GM19328 (cell line): ENCODE measurements around the gene NUF2.
"Not testable (repeated sequence)": the region's sequence is repeated elsewhere in the genome, so short reads cannot be mapped to it uniquely, and the experiment has no call there.

ENCODE experiments used
- ATAC-seq: cut with Tn5 transposase; IDR thresholded peaks from one replicate; pipeline ENCODE4 v1.9.1; 2021; ENCODE audit warnings: mild to moderate bottlenecking, moderate library complexity; ENCODE audit not compliant: unreplicated experiment

NUF2 gene

DNA sequence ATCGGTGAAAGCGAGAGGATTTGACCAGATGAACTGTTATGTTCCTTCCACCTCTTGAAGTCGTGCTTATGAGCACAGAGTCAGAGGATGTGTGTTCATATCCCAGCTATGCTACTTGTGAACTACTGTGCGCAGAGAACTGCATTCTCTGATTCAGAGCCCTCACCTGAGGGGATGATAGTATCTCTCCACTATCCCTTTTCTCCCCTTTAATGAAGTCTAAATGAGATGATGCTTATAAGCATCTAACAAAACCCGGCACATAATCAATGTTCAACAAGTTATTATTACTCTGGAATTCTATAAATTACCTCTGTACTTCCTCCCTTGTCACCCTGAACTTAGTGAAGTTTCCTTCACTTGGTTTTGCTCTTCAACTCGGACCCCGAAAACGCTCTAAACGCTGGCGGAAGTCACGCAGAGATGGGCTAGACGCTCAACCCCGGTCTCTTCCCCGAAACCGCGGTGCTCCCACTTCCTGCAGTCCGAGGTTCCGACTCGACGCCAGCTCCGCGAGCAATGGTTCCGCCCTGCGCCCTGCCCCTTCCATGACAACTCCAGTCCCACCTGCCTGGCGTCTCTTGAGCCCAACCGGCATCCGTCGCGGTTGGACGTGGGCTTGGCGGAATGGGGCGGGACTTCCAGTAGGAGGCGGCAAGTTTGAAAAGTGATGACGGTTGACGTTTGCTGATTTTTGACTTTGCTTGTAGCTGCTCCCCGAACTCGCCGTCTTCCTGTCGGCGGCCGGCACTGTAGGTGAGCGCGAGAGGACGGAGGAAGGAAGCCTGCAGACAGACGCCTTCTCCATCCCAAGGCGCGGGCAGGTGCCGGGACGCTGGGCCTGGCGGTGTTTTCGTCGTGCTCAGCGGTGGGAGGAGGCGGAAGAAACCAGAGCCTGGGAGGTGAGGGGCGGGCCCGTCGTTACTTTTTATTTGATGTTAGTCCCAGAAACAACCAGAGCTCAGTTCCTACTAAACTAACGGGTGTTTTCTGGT lies at the start of gene NUF2:
Gene NUF2 (plus strand): TSS at position 644 of the 995 bp plus-strand sequence. CDS start 4,098 bp downstream, outside the sequence.
- peak; percentile 96 for ATAC-seq

DNA sequence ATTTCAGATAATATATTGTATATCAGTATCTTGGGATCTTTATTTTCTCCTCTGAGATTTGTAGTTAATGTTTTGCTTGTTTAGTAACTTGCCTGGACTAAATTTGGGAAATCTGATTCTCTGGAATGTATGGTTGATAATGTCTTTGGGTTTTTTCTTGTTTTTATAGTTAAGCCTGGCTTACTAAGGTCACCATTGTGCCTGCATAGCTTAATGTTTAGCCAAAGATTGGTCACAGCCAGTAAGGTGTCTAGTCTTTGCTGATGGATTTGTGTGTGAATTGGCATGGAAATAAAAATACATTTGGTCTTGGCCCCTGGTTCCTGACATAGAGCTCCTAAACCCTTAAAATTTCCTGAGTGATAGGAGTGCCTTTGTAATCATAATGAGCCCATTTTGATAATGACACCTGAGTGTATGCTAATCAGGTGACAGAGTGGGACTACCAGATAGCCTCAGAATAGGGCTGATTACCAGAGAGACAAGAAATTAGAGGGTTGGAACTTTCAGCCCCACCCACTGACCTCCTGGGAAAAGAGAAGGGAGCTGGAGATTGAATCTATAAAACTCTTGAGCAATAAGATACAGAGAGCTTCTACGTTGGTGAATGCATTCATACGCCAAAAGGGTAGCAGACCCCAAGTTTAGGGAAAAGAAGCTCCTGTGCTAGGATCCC lies 47.9 kb upstream of the NUF2 start:
- no peak for ATAC-seq

DNA sequence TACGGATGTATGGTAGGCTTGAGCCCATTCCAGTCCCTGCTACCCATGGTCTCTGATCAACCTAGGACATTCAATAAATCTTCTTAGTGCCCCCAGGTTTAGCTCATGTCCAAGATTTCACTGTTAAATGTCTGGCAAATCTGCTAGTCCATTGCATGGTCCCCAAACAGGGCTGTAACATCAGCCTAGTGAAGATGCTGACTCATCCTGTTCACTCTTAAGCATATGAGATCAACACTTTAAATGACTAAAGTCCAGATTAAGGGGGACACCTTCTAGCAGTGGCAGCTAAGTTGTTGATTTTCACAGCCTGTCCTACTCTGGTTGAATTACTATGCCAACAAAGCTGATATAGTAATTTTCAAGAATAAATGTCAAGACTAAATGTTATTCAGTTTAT lies 46.5 kb upstream of the NUF2 start:
- no peak for ATAC-seq

DNA sequence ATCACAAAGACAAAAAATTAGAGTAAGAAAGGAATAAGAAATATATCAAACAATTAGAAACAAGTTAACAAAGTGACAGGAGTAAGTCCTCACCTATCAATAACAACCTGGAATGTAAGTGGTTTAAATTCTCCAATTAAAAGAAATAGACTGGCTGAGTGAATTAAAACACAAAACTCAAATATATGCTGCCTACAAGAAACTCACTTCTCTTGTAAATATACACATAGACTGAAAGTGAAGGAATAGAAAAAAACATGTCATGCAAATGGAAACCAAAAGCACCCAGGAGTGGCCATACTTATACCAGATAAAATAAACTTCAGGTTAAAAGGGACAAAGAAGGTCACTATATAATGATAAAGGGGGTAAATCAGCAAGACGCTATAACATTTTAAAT lies 43.2 kb upstream of the NUF2 start:
- no peak for ATAC-seq

DNA sequence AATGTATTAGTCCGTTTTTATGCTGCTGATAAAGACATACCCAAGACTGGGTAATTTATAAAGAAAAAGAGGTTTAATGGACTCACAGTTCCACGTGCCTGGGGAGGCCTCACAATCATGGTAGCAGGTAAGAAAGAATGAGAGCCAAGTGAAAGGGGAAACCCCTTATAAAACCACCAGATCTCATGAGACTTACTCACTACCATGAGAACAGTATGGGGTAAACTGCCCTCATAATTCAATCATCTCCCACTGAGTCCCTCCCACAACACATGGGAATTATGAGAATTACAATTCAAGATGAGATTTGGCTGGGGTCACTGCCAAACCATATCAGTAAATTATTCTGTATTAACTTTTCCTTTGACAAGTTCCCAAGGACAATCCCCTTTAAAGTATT lies 36.9 kb upstream of the NUF2 start:
- ATAC-seq = not testable (repeated sequence)

DNA sequence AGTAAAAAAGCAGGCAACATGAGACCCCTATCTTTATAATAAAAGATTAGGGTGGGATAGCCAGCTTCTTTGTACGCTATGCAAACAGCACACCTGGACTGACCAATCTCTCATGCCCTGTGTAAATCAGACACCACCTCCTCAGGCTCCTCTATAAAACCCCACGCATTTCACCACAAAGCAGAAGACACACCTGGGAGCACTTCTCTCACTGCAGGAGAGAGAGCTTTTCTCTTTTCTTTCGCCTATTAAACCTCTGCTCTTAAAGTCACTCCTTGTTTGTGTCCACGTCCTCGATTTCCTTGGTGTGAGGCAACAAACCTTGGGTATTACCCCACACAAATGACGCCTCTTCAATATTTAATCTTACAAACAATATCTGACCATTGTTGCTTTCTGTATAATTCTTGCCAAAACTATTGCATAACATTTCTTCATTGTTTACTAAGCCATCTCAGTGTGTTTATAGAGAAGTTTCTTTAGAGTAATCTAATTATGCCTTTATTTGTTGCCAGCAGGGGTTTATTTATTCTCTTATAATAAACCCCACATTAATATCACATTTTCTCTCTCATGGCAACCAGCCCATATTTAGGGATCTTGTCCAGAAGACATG lies 31.6 kb upstream of the NUF2 start:
- ATAC-seq = no peak

DNA sequence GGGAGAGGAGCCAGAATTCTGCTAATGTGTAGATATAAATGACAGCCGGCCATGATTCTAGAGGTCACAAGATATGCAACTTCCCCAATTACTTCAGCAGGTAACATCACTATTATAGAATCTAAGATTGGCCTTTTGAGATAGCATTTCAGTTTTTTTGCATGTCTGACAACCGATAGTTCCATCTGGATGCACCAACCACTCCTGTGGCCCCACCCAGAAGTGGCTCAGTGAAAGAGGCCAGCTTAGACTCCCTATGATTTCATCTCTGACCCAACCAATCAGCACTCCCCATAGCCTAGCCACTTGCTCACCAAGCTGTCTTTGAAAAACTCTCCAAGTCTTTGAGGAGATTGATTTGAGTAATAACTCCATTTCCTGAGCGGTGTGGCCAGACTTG lies 30.3 kb upstream of the NUF2 start:
- ATAC-seq = no peak

DNA sequence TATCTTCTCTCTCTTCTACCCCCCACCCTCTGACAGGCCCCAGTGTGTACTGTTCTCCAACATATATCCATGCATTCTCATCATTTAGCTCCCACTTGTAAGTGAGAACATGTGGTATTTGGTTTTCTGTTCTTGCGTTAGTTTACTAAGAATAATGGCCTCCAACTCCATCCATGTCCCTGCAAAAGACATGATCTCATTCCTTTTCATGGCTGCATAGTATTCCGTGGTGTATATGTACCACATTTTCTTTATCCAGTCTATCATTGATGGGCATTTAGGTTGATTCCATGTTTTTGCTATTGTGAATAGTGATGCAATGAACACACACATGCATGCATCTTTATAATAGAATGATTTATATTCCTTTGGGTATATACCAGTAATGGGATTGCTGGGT lies 29.6 kb upstream of the NUF2 start:
- not testable (repeated sequence) for ATAC-seq

DNA sequence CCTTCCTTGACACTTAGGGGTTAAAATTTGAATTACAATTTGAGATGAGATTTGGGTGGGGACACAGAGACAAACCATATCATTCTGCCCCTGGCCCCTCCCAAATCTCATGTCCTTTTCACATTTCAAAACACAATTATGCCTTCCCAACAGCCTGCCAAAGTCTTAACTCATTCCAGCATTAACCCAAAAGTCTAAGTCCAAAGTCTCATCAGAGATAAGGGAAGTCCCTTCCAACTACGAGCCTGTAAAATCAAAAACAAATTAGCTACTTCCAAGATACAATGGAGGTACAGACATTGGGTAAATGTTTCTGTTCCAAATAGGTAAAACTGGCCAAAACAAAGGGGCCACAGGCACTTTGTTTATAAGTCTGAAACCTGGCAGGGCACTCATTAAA lies 28.3 kb upstream of the NUF2 start:
- ATAC-seq = not testable (repeated sequence)

DNA sequence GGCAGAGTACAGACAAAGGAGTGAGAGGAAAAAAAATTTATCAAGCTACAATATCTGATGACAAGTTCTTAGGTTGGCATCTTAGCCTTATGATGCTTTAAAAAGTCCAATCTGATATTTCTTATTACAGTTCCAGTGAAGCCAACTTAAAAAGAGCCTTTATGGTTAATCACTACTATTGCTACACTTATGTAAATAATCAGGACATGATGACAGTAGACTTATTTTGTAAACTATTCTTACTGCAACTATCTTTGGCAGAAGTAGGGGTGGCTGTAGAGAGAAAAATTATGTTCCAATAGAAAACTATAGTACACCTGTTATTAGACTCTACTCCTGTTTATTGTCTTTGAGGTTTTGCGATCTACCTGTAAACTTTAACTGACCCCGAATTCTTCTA lies 25.8 kb upstream of the NUF2 start:
- no peak for ATAC-seq

DNA sequence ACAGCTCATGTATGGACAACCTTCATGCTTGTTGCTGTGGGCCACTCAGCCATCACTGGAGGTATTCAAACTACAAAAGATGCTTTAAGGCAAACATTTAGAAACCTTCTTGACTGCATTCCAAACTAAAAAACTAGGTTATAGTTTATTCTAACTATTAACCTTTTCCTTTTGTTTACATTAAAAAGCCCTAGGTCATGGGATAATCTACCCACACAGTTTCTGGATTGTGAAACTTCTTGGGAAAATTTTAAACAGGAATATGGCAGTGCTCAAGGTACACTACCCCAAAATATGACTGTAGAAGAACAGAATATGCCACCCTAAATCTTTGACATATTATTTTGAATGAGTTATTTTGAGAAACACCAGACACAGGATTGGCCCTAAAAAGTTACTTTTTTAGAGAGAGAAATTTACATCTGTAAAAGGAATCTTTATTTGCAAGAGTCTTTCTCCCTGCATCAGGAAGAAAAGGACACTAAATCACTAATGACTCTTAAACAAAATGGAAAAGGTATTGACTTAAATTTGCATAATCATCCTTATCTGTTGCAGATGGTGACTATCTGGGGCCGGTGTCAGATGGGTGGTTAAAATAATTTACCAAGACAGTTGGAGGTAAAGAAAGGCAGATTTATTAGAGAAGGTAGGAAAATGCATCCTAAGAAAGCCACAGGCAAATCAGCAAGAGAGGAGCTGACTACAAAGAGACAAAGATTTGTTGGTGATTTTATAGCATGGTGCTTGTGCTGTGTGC lies 25.1 kb upstream of the NUF2 start:
- ATAC-seq = no peak

DNA sequence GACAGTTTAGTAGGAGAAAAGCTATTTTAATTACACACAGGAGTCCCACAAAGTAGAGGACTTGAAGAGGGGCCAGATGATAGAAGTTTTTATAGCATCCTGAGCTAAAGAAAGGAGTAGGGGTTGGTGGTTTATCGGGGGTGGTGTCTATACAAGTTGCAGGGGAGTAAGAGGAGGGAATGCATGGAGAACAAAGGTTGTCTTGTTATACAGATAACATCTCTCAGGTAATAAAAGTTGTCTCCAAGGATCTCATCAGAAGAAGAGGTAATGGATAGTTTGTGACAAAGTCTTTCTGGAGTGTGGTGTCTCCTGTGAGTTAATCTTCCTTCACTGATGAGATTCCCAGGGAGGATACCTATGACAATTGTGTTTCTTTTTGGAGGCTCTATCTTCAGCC lies 23.4 kb upstream of the NUF2 start:
- no peak for ATAC-seq

DNA sequence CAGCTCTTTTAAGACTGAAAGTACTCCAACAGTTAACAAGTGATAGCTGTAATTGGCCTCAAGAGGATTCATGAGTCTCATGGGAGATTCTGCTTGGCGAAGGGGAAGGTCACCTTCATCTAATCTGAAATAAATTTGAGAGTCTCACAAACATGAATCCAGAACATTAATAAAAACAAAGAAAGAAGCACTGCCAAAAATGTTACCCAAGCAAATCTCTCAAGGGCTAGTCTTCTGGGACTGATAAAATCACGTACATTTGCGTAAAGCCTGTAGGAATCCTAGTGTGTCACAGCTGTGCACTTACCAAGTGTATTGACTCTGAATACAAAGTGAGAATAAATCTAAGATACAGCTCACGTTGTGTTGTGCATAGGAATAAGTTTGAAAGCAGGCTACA lies 21.2 kb upstream of the NUF2 start:
- ATAC-seq = no peak

DNA sequence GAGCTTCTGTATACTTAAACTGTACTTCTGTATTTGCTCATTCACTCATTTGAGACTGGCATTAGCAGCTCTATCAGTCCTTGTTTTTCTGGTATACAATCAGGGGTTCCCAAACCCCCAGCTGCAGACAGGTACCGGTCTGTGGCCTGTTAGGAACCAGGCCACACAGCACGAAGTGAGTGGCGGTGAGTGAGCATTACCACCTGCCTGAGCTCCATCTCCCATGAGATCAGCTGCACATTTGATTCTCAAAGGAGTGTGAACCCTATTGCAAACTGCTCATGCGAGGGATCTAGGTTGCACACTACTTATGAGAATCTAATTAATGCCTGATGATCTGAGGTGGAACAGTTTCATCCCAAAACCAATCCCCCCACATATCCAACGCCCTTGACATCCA lies 18.2 kb upstream of the NUF2 start:
- no peak for ATAC-seq

DNA sequence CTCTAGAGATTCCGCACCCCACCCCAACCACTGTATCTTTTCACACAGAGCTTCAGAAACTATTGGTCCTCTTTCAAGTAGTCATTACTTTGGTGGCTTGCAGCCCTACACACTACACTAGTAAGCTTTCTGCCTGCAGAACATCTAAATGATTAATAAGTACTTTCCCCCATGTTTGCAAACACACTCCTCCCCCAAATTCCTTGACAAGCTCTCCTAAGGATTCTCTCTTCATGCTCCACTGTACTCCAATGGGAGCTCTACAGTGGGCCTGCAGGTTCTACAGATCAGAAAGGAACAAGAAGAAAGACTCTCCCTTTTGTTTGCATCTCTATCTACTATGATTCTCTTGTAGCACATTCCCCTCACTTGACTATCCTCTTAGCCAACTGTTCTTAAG lies 16.3 kb upstream of the NUF2 start:
- no peak for ATAC-seq

DNA sequence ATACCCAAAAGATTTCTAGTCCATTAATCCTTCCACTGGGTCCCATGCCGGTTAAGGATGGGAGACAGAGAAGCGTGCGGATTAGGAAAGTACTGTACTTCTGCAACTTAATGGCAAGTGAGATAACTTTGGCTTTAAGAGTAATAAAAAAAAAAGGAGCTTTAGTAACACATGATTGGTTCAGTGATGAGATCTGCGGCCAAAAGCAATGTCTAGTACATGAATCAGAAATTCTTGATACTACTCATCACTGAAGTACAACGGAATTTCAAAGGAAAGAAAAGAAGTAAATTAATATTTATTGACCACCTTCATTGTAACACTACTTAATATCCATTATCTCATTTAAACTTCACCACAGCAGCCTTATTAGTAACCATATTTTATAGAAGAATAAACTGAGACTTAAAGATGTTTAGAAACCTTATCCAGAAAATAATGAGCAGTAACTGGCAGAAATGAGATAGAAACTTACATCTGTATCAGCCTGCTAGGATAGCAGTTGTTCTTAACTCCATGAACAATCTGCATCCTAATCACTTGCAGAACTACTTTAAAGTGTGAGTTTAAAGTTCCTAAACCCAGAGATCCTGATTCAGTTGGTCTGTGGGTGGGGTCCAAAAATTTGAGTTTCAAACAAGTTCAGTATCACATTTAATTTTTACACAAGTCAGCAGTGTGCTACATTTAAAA lies 14.1 kb upstream of the NUF2 start:
- no peak for ATAC-seq

DNA sequence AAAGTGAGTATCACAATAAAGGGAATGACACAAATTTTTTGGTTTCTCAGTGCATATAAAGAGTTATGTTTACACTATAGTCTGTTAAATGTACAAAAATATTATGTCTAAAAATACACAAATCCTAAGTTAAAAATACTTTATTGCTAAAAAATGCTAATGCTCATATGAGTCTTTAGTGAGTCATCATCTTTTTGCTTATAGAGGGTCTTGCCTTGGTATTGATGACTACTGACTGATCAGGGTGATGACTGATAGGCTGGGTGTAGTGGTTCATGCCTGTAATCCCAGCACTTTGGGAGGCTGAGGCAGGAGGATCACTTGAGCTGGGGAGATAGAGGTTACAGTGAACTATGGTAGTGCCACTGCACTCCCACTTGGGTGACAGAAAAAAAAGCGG lies 12.9 kb upstream of the NUF2 start:
- ATAC-seq = no peak

DNA sequence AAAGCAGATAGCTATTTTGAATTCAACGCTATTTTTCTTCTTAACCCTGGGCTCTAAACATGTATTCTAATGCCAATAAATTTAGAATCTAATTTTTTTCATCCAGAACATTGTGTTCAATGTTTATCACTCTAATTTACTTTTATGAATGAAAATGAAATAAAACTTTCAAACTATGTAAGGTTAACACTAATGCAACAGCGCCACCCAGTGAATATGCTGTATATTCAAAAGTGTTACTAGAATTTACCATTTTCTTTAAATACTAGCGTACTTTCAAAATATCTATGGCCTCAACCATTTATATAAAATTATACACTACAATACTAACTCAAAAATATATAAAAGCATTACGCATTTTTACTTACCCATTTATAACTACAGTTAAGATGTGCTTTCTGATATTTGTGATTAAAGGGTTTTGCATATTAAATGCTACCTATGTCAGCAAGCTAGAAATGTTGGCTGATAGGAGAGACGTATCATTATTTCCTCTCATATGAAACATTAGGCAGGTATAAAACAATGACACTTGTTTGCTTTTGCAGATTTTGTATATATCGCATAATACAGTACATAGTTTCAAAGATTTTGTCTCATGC lies 5.9 kb upstream of the NUF2 start:
- no peak for ATAC-seq

DNA sequence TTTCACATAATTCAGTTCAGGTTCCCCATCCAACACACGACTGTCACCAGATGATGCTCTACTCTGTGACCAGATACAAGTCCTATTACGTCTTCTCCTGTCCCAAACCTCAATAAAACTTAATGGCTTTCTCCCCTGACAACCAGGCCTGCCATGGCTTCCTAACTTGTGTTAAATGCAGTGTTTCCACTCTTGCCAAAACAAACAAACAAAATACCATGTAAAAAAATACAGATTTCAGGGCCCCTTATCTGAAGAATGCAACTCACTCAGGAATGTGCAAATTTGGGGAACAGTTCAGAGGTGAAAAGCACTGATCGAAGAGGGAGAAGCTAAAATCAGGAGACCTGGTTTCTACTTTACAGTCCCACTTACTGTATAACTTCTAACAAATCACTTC lies 863 bp upstream of the NUF2 start:
- ATAC-seq = no peak

DNA sequence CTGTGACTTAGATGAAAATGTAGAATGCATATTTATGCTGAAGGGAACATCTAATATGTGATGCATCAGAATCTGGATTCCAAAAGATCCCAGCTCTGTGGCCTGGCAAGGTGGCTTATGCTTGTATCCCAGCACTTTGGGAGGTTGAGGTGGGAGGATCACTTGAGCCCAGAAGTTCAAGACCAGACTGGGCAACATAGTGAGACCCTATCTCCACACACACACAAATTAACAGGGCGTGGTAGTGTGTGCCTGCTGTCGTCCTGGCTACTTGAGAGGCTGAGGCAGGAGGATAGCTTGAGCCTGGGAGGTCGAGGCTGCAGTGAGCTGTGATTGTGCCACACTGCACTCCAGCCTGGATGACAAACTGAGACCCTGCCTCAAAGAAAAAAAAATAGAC lies 1.6 kb downstream of the NUF2 start:
- not testable (repeated sequence) for ATAC-seq
